ENCODE results near the gene NMNAT2. TPM values are rescaled to one million over a fixed set of nuclear protein-coding genes. Genes with fewer than 3 reads are reported as not detected.
A peak's percentile ranks its signal among the peaks of the same experiment; 100 is the strongest.

The NMNAT2 gene
- total and polyA plus RNA-seq, 4 donors: 0.10 to 1.1 (median 0.94) TPM

DNA sequence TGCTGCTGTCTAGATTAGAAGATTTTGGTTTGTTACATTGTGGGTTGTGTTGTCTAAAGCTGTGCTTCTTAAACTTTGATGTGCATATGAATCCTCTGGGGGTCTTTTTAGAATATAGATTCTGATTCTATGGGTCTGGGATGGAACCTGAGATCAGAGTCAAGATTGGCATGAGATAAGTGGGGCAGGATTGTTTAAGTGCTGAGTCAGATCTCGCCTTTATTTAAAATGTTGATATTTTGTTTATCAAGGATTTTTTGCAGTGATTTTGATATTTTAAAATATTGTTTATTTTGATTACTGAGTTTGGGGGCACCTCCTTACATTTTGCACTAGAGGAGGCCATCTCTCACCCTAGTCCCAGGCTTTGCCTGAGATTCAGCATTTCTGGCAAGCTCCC lies 117.4 kb downstream of the NMNAT2 start:
- H3K4me1 ChIP-seq (ENCODE audit: control insufficient read depth in 5 of 5, insufficient read depth in 5 of 5, low read length in 5 of 5): peaks cover 0 to 18% (median 0%) of the 10 kb centered on the region in 5 donors
- ATAC-seq (ENCODE audit: insufficient read depth, low FRiP score) (no peak), DNase-seq (no peak)
- H3K9ac ChIP-seq (ENCODE audit: insufficient read depth in 1 of 2, low read length in 2 of 2): no peak overlapping the region
- 92 to 100% methylated on average over 1 of the region's 1 CpG for WGBS, 2 donors
- no peak overlapping the region for H3K4me3 ChIP-seq
- no peaks in the 10 kb centered on the region for H3K27me3 ChIP-seq (ENCODE audit: control insufficient read depth in 3 of 3, insufficient read depth in 3 of 3, low read length in 2 of 3)
- TF ChIP-seq, protein P1, sequence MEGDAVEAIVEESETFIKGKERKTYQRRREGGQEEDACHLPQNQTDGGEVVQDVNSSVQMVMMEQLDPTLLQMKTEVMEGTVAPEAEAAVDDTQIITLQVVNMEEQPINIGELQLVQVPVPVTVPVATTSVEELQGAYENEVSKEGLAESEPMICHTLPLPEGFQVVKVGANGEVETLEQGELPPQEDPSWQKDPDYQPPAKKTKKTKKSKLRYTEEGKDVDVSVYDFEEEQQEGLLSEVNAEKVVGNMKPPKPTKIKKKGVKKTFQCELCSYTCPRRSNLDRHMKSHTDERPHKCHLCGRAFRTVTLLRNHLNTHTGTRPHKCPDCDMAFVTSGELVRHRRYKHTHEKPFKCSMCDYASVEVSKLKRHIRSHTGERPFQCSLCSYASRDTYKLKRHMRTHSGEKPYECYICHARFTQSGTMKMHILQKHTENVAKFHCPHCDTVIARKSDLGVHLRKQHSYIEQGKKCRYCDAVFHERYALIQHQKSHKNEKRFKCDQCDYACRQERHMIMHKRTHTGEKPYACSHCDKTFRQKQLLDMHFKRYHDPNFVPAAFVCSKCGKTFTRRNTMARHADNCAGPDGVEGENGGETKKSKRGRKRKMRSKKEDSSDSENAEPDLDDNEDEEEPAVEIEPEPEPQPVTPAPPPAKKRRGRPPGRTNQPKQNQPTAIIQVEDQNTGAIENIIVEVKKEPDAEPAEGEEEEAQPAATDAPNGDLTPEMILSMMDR (IDR thresholded peaks at IDR 0.05; ENCODE audit: control extremely low read depth, extremely low read depth): no peak
- H3K9me3 ChIP-seq (ENCODE audit: control insufficient read depth in 4 of 4, insufficient read depth in 3 of 4, low read length in 3 of 4): no peaks in the 10 kb centered on the region
- H3K27ac ChIP-seq (ENCODE audit: low read depth in 1 of 2, low read length in 1 of 2): no peak overlapping the region
- no peaks in the 10 kb centered on the region for H3K36me3 ChIP-seq (ENCODE audit: control insufficient read depth in 4 of 4, insufficient read depth in 4 of 4, low read length in 4 of 4)

DNA sequence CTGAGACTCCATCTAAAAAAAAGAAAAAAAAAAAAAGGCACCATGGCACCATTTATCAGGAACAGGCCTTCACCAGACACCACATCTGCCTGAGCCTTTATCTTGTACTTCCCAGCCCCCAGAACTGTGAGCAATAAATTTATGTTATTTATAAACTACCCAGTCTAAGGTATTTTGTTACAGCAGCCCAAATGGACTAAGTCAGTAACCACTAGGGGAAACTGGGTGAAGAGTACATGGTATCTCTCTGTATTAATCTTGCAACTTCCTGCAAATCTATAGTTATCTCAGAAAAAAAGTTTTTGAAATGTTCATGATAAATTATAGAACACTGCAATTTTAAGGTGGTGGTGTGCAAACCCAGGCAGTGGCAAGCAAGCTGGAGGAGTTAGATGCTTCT lies 117.8 kb downstream of the NMNAT2 start:
- Histone ChIP-seq H3K4me3 (no peak overlapping the region), H3K4me1 (ENCODE audit: control insufficient read depth in 5 of 5, insufficient read depth in 5 of 5, low read length in 5 of 5) (peaks cover 0 to 17% (median 0%) of the 10 kb centered on the region in 5 donors), H3K9ac (ENCODE audit: insufficient read depth in 1 of 2, low read length in 2 of 2) (no peak overlapping the region), H3K9me3 (ENCODE audit: control insufficient read depth in 4 of 4, insufficient read depth in 3 of 4, low read length in 3 of 4) (no peaks in the 10 kb centered on the region), H3K27me3 (ENCODE audit: control insufficient read depth in 3 of 3, insufficient read depth in 3 of 3, low read length in 2 of 3) (no peaks in the 10 kb centered on the region), H3K36me3 (ENCODE audit: control insufficient read depth in 4 of 4, insufficient read depth in 4 of 4, low read length in 4 of 4) (no peaks in the 10 kb centered on the region), H3K27ac (ENCODE audit: low read depth in 1 of 2, low read length in 1 of 2) (no peak overlapping the region)
- ATAC-seq (ENCODE audit: insufficient read depth, low FRiP score) (no peak), DNase-seq (no peak)
- TF ChIP-seq, protein P1 (IDR thresholded peaks at IDR 0.05; ENCODE audit: control extremely low read depth, extremely low read depth): no peak

DNA sequence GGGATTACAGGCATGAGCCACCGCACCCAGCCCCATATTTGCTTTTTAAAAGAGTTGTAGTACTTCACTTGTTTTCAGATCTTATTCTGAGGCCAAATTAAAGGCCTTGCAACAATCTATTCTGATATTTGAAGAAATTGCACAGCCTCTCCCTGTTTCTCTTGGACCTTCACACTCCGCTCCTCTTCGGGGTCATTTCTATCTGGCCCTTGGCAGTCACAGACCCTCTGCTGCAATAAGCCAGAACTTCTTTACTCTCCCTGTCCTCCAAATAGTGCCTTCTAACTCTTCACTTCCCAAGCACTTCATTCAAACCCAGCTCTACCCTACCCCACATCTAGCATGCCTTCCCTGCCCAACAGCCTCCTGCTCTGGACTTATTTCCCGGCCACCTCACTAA lies 121.4 kb downstream of the NMNAT2 start:
- no peak overlapping the region for H3K27ac ChIP-seq (ENCODE audit: low read depth in 1 of 2, low read length in 1 of 2)
- DNase-seq (no peak), ATAC-seq (ENCODE audit: insufficient read depth, low FRiP score) (no peak)
- 90 to 93% methylated on average over 4 of the region's 4 CpGs for WGBS, 2 donors
- no peaks in the 10 kb centered on the region for H3K27me3 ChIP-seq (ENCODE audit: control insufficient read depth in 3 of 3, insufficient read depth in 3 of 3, low read length in 2 of 3)
- no peaks in the 10 kb centered on the region for H3K36me3 ChIP-seq (ENCODE audit: control insufficient read depth in 4 of 4, insufficient read depth in 4 of 4, low read length in 4 of 4)
- peaks cover 0 to 9% (median 0%) of the 10 kb centered on the region in 5 donors for H3K4me1 ChIP-seq (ENCODE audit: control insufficient read depth in 5 of 5, insufficient read depth in 5 of 5, low read length in 5 of 5)
- no peak overlapping the region for H3K9ac ChIP-seq (ENCODE audit: insufficient read depth in 1 of 2, low read length in 2 of 2)
- no peak overlapping the region for H3K4me3 ChIP-seq
- TF ChIP-seq, protein P1 (IDR thresholded peaks at IDR 0.05; ENCODE audit: control extremely low read depth, extremely low read depth): no peak
- no peaks in the 10 kb centered on the region for H3K9me3 ChIP-seq (ENCODE audit: control insufficient read depth in 4 of 4, insufficient read depth in 3 of 4, low read length in 3 of 4)

DNA sequence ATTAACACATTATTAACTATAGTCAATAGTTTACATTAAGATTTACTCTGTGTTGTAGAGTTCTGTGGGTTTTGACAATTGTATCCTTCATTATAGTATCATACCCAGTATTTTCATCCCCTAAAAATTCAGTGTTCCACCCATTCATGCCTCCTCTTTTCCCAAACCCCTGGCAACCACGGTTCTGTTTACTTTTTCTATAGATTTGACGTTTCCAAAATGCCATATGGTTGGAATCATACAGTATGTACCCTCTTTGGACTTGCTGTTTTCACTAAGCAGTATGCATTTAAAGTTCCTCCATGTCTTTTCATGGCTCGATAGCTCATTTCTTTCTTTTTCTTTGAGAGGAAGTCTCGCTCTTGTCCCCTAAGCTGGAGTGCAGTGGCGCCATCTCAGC lies 122.7 kb downstream of the NMNAT2 start:
- H3K9ac ChIP-seq (ENCODE audit: insufficient read depth in 1 of 2, low read length in 2 of 2): no peak overlapping the region
- H3K4me1 ChIP-seq (ENCODE audit: control insufficient read depth in 5 of 5, insufficient read depth in 5 of 5, low read length in 5 of 5): no peaks in the 10 kb centered on the region
- TF ChIP-seq, protein P1 (IDR thresholded peaks at IDR 0.05; ENCODE audit: control extremely low read depth, extremely low read depth): no peak
- DNase-seq (peak in 2 of 3 donors; percentile 69 to 76), ATAC-seq (ENCODE audit: insufficient read depth, low FRiP score) (no peak)
- H3K27ac ChIP-seq (ENCODE audit: low read depth in 1 of 2, low read length in 1 of 2): no peak overlapping the region
- no peak overlapping the region for H3K4me3 ChIP-seq
- H3K27me3 ChIP-seq (ENCODE audit: control insufficient read depth in 3 of 3, insufficient read depth in 3 of 3, low read length in 2 of 3): no peaks in the 10 kb centered on the region
- no peaks in the 10 kb centered on the region for H3K36me3 ChIP-seq (ENCODE audit: control insufficient read depth in 4 of 4, insufficient read depth in 4 of 4, low read length in 4 of 4)
- no peaks in the 10 kb centered on the region for H3K9me3 ChIP-seq (ENCODE audit: control insufficient read depth in 4 of 4, insufficient read depth in 3 of 4, low read length in 3 of 4)
- 71% methylated on average over 5 of the region's 5 CpGs for WGBS, 2 donors

All from lung (tissue), 12 donors.